Esophagus squamous epithelium (tissue), 5 donors: ENCODE measurements around the gene LGI1. TPM values are rescaled to one million over a fixed set of nuclear protein-coding genes. Genes with fewer than 3 reads are reported as not detected.

Experiments
- DNase-seq: peaks from one replicate; lab custom pipeline; 2025; lab: John Stamatoyannopoulos, UW
- H3K27ac ChIP-seq, 4 donors: fragments of 200-600 bp; sonication (generic); one replicate each; pipeline ENCODE4 v1.5.1; 2016 to 2019; ENCODE audit warnings: mild to moderate bottlenecking in 1 of 4
- H3K27me3 ChIP-seq, 4 donors: fragments of 200-600 bp; sonication (generic); 1 replicate in 3 of 4; 2 replicates in 1 of 4; pipeline versions ENCODE4 v1.5.1 to v1.6.0; 2017 to 2021; ENCODE audit warnings: antibody characterized with exemption in 1 of 4
- H3K36me3 ChIP-seq, 3 donors: fragments of 200-600 bp; sonication (generic); one replicate each; pipeline ENCODE4 v1.5.1; 2016 to 2019
- H3K4me1 ChIP-seq, 3 donors: fragments of 200-600 bp; sonication (generic); one replicate each; pipeline ENCODE4 v1.5.1; 2017 to 2019
- H3K4me3 ChIP-seq, 4 donors: fragments of 200-600 bp; sonication (generic); 1 replicate in 3 of 4; 2 replicates in 1 of 4; pipeline ENCODE4 v1.5.1; 2016 to 2019; ENCODE audit warnings: mild to moderate bottlenecking in 2 of 4, moderate library complexity in 1 of 4
- H3K9me3 ChIP-seq, 3 donors: fragments of 200-600 bp; sonication (generic); one replicate each; pipeline ENCODE4 v1.5.1; 2016 to 2019
- CTCF ChIP-seq, 6 experiments: fragments of 450-650 bp in 4 of 6; fragments of 200-600 bp in 2 of 6; sonication (generic) in 2 of 6; IDR thresholded peaks; one replicate each; pipeline ENCODE4 v1.5.1; 2016 to 2019; ENCODE audit warnings: antibody characterized with exemption in 6 of 6, mild to moderate bottlenecking in 4 of 6, moderate library complexity in 4 of 6
- POLR2A ChIP-seq, 4 donors: fragments of 450-650 bp; IDR thresholded peaks; one replicate each; pipeline ENCODE4 v1.6.1; 2017; ENCODE audit warnings: antibody characterized with exemption in 4 of 4, mild to moderate bottlenecking in 4 of 4, moderate library complexity in 3 of 4
- WGBS, 2 donors: methylation state at CpG; one replicate each; pipeline ENCODE4 v1.1.5; 2018; 5-methylcytosine and 5-hydroxymethylcytosine counted together
- intact Hi-C: fragments of 100-400 bp; cut with DNase I; formaldehyde crosslinking; loops from one replicate; pipeline ENCODE4 v1.15.0; 2022
- total RNA-seq, 4 donors: library from RNA; depleted of rRNA; stranded (reverse); fragments of >200 nt; gene quantifications; one replicate each; pipeline ENCODE4 v1.1.0, GENCODE V29; 2016
- donor health status: DM: yes; HTN: yes; CAD: no.

The LGI1 gene
- total RNA-seq, 4 donors from 2014 or later: 0.41 to 2.9 TPM; not detected in 2

DNA sequence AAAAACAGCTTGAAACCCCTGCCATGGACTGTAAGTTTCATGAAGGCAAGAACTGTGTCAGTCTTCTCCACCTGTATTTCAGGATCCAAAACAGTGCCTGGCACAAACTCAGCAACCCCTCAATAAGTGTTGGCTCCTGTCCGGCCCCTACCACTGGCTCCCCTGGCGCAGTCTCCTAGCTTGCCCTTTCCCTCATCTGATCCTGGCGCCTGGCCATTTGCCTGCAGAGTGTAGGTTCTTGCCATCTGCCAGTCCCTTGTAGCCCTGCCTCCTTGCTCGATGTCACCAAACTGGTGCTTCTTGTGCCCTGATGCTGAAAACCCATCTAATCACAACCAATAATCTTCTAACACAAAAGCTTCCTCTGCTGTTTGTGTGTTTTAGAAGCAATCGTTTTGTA lies 60.4 kb downstream of the LGI1 start:
- intact Hi-C loops: no loop called here
- Histone ChIP-seq H3K4me3 (no peak overlapping the region), H3K4me1 (peaks cover 0 to 12% (median 0%) of the 10 kb centered on the region in 3 donors), H3K27me3 (peaks cover 0 to 29% (median 0%) of the 10 kb centered on the region in 4 donors), H3K36me3 (no peaks in the 10 kb centered on the region), H3K9me3 (no peaks in the 10 kb centered on the region), H3K27ac (no peak overlapping the region)
- TF ChIP-seq POLR2A (IDR thresholded peaks at IDR 0.05) (no peak), CTCF (IDR thresholded peaks at IDR 0.05) (no peak)
- 70 to 76% methylated on average over 5 of the region's 5 CpGs for whole genome bisulfite sequencing, 2 donors
- DNase-seq: no peak

DNA sequence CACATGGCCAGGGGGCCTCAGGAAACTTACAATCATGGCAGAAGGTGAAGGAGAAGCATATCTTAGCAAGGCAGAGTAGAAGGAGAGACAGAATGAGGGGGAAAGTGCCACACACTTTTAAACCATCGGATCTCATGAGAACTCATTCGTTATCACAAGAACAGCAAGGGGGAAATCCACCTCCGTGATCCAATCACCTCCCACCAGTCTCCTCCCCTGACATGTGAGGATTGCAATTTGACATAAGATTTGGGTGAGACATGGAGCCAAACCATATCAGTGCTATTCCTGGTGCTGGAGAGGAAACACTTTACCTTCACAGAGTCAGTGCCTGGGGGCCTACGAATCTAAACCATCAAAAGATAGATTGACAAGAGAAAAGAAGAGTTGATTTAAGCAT lies 61.8 kb downstream of the LGI1 start:
- Histone ChIP-seq H3K9me3 (no peaks in the 10 kb centered on the region), H3K27me3 (peaks cover 0 to 23% (median 0%) of the 10 kb centered on the region in 4 donors), H3K4me3 (no peak overlapping the region), H3K4me1 (peaks cover 0 to 12% (median 0%) of the 10 kb centered on the region in 3 donors), H3K27ac (no peak overlapping the region), H3K36me3 (no peaks in the 10 kb centered on the region)
- no peak for TF ChIP-seq POLR2A (IDR thresholded peaks at IDR 0.05)
- TF ChIP-seq CTCF (IDR thresholded peaks at IDR 0.05): no peak
- intact Hi-C loops: no loop called here
- no peak for DNase-seq
- 71% methylated on average over 4 of the region's 4 CpGs for WGBS, 2 donors

GRCh38 chr10:93820434-93820833 lies 62.7 kb downstream of the LGI1 start:
- Histone ChIP-seq H3K4me1 (peaks cover 0 to 10% (median 0%) of the 10 kb centered on the region in 3 donors), H3K27ac (no peak overlapping the region), H3K36me3 (no peaks in the 10 kb centered on the region), H3K9me3 (no peaks in the 10 kb centered on the region), H3K27me3 (peaks cover 0 to 23% (median 0%) of the 10 kb centered on the region in 4 donors), H3K4me3 (no peak overlapping the region)
- DNase-seq: no peak
- WGBS, 2 donors: 56 to 63% methylated on average over 3 of the region's 3 CpGs
- intact Hi-C loops: no loop called here
- no peak for TF ChIP-seq CTCF (IDR thresholded peaks at IDR 0.05)
- no peak for TF ChIP-seq POLR2A (IDR thresholded peaks at IDR 0.05)

- intact Hi-C loops: no loop called here
- H3K27ac ChIP-seq: no peak overlapping the region
- TF ChIP-seq CTCF (IDR thresholded peaks at IDR 0.05) (peak in 3 of 6 experiments; percentile 13 to 50 (median 25)), POLR2A (IDR thresholded peaks at IDR 0.05) (no peak)
- no peak for DNase-seq
- no peak overlapping the region for H3K4me3 ChIP-seq
- 73 to 86% methylated on average over 4 of the region's 4 CpGs for WGBS, 2 donors
- no peaks in the 10 kb centered on the region for H3K36me3 ChIP-seq
- H3K4me1 ChIP-seq: peaks cover 0 to 4% (median 0%) of the 10 kb centered on the region in 3 donors
- H3K27me3 ChIP-seq: peaks cover 0 to 18% (median 0%) of the 10 kb centered on the region in 4 donors
- H3K9me3 ChIP-seq: no peaks in the 10 kb centered on the region
Observed at GRCh38 chr10:93821051-93821772, 63.5 kb downstream of the LGI1 start.

DNA sequence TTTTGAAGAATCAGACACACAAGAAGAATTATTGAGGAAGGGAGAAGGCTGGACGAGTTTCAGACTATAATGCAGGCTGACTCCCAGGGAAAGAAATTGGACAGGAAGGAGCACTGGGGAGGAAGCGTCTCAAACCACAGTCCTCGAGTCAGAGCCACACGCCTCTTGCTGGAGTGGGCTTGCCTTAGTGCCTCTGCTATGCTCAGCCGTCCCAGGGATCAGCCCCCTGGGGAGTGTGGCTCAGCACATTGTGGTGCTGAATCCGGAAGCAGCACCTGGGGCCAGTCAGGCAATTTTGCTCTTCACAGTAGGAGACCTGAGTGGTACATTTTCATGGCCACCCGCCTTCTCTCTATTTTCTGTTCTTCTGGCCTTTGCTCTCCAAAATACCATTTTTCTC lies 68.6 kb downstream of the LGI1 start:
- no peaks in the 10 kb centered on the region for H3K36me3 ChIP-seq
- TF ChIP-seq POLR2A (IDR thresholded peaks at IDR 0.05) (no peak), CTCF (IDR thresholded peaks at IDR 0.05) (no peak)
- WGBS, 2 donors: 17 to 30% methylated on average over 7 of the region's 7 CpGs
- intact Hi-C loops: no loop called here
- no peak overlapping the region for H3K4me3 ChIP-seq
- no peaks in the 10 kb centered on the region for H3K4me1 ChIP-seq
- no peak for DNase-seq
- H3K27me3 ChIP-seq: no peaks in the 10 kb centered on the region
- no peak overlapping the region for H3K27ac ChIP-seq
- no peaks in the 10 kb centered on the region for H3K9me3 ChIP-seq
